A673 (cell line): ENCODE results near the gene GPR3.

Experiments
- CTCF ChIP-seq: fragments of 300-800, 200-600 bp; sonication (generic); conservative IDR thresholded peaks from 2 replicates; pipeline ENCODE4 v1.5.1; 2017; ENCODE audit warnings: low read depth, mild to moderate bottlenecking, antibody characterized with exemption, low read length, moderate library complexity, mixed read lengths
- EZH2 ChIP-seq: fragments of 200-600 bp; sonication (generic); IDR thresholded peaks from 2 replicates; pipeline ENCODE4 v1.6.1; 2017; ENCODE audit warnings: borderline replicate concordance, low read depth, mild to moderate bottlenecking, mixed read lengths, antibody characterized with exemption, low read length; ENCODE audit not compliant: poor library complexity, severe bottlenecking

- TF ChIP-seq CTCF (no peak), EZH2 (no peak)
Measured at GRCh38 chr1:27417713-27418112, 25.3 kb downstream of the GPR3 start.
